Mesenchymal stem cell (in vitro differentiated cells and primary cell): ENCODE measurements around the gene DLK2.

Experiments used
- DNase-seq: peaks from one replicate; pipeline ENCODE4 v3.0.0-alpha.2; 2013
- H2AFZ ChIP-seq: one replicate; pipeline ENCODE4 v1.6.1; 2013; ENCODE audit warnings: low read depth, mild to moderate bottlenecking, control low read depth, inconsistent platforms, low read length, moderate library complexity
- H2AK5ac ChIP-seq: 2 replicates; pipeline ENCODE4 v1.6.1; 2013; ENCODE audit warnings: low read length, moderate library complexity, mild to moderate bottlenecking, inconsistent platforms; ENCODE audit not compliant: severe bottlenecking
- H2BK120ac ChIP-seq: one replicate; pipeline ENCODE4 v1.6.1; 2013; ENCODE audit warnings: low read depth, mild to moderate bottlenecking, inconsistent platforms, low read length, moderate library complexity
- H2BK12ac ChIP-seq, 2 experiments: one replicate each; pipeline ENCODE4 v1.6.1; 2013; ENCODE audit warnings: inconsistent platforms in 2 of 2, low read length in 2 of 2, mild to moderate bottlenecking in 2 of 2, moderate library complexity in 2 of 2, control low read depth in 1 of 2
- H2BK15ac ChIP-seq: one replicate; pipeline ENCODE4 v1.6.1; 2013; ENCODE audit warnings: mild to moderate bottlenecking, low read depth, inconsistent platforms; ENCODE audit not compliant: poor library complexity, severe bottlenecking
- H2BK5ac ChIP-seq: 2 replicates; pipeline ENCODE4 v1.6.1; 2013; ENCODE audit warnings: low read depth, mild to moderate bottlenecking, low read length, control low read depth, inconsistent platforms; ENCODE audit not compliant: poor library complexity, severe bottlenecking
- H3K14ac ChIP-seq, 2 experiments: one replicate each; pipeline ENCODE4 v1.6.1; 2013; ENCODE audit warnings: inconsistent platforms in 2 of 2, low read length in 2 of 2, control low read depth in 1 of 2, mild to moderate bottlenecking in 1 of 2, moderate library complexity in 1 of 2
- H3K18ac ChIP-seq, 2 experiments: one replicate each; pipeline ENCODE4 v1.6.1; 2013; ENCODE audit warnings: inconsistent platforms in 2 of 2, low read length in 2 of 2, control low read depth in 1 of 2, low read depth in 1 of 2, mild to moderate bottlenecking in 1 of 2
- H3K23ac ChIP-seq, 2 experiments: one replicate each; pipeline ENCODE4 v1.6.1; 2013; ENCODE audit warnings: inconsistent platforms in 2 of 2, low read length in 2 of 2, mild to moderate bottlenecking in 2 of 2, moderate library complexity in 2 of 2, control low read depth in 1 of 2
- H3K27ac ChIP-seq: 2 replicates; pipeline ENCODE4 v1.5.1; 2013; ENCODE audit warnings: mild to moderate bottlenecking, moderate library complexity, low read length, control low read depth, inconsistent platforms; ENCODE audit not compliant: poor library complexity, severe bottlenecking
- H3K27me3 ChIP-seq, 2 experiments: 2 replicates each; pipeline versions ENCODE4 v1.6.1 to v1.7.0; 2013; ENCODE audit warnings: low read length in 2 of 2, mild to moderate bottlenecking in 2 of 2, moderate library complexity in 2 of 2, control low read depth in 1 of 2, inconsistent platforms in 1 of 2; ENCODE audit not compliant: control insufficient read depth in 1 of 2, insufficient read depth in 1 of 2
- H3K36me3 ChIP-seq, 2 experiments: 2 replicates each; pipeline versions ENCODE4 v1.6.1 to v1.7.0; 2013; ENCODE audit warnings: low read length in 2 of 2, control low read depth in 1 of 2, inconsistent platforms in 1 of 2, low read depth in 1 of 2, mild to moderate bottlenecking in 1 of 2; ENCODE audit not compliant: insufficient read depth in 2 of 2, control insufficient read depth in 1 of 2
- H3K4ac ChIP-seq, 2 experiments: one replicate each; pipeline ENCODE4 v1.6.1; 2013; ENCODE audit warnings: inconsistent platforms in 2 of 2, low read length in 2 of 2, mild to moderate bottlenecking in 2 of 2, moderate library complexity in 2 of 2, control low read depth in 1 of 2, low read depth in 1 of 2
- H3K4me1 ChIP-seq: 2 replicates; pipeline ENCODE4 v1.6.1; 2013; ENCODE audit warnings: low read depth, low read length, control low read depth; ENCODE audit not compliant: control insufficient read depth, insufficient read depth
- H3K4me2 ChIP-seq: 2 replicates; pipeline ENCODE4 v1.6.1; 2013; ENCODE audit warnings: low read length, mild to moderate bottlenecking, inconsistent platforms; ENCODE audit not compliant: poor library complexity, severe bottlenecking
- H3K4me3 ChIP-seq, 2 experiments: 2 replicates each; pipeline versions ENCODE4 v1.5.1 to v1.7.0; 2013; ENCODE audit warnings: low read length in 2 of 2, mild to moderate bottlenecking in 2 of 2, control low read depth in 1 of 2, low read depth in 1 of 2; ENCODE audit not compliant: insufficient read depth in 1 of 2
- H3K79me1 ChIP-seq: replicated peaks from 2 replicates; pipeline ENCODE4 v1.6.1; 2013; ENCODE audit warnings: mild to moderate bottlenecking, control low read depth, low read length, inconsistent platforms; ENCODE audit not compliant: poor library complexity, severe bottlenecking
- H3K9ac ChIP-seq: 2 replicates; pipeline ENCODE4 v1.7.0; 2013; ENCODE audit warnings: mild to moderate bottlenecking, low read length, moderate library complexity
- H3K9me3 ChIP-seq: 2 replicates; pipeline ENCODE4 v1.7.0; 2013; ENCODE audit warnings: mild to moderate bottlenecking, low read length; ENCODE audit not compliant: control insufficient read depth
- H4K8ac ChIP-seq: one replicate; pipeline ENCODE4 v1.6.1; 2013; ENCODE audit warnings: inconsistent platforms, mild to moderate bottlenecking, low read length, moderate library complexity
- H4K91ac ChIP-seq: one replicate; pipeline ENCODE4 v1.6.1; 2013; ENCODE audit warnings: mild to moderate bottlenecking, low read length, inconsistent platforms
- WGBS: methylation state at CpG from one replicate; pipeline ENCODE4 v1.1.7; 2013; ENCODE audit warnings: mixed read lengths; 5-methylcytosine and 5-hydroxymethylcytosine counted together

The DLK2 gene

GRCh38 chr6:43434001-43434840, 21.1 kb downstream of the DLK2 start:
- H3K27me3 ChIP-seq, result no peaks in the 10 kb centered on the region
- H2BK5ac ChIP-seq, result no peak overlapping the region
- peaks cover 23% of the 10 kb centered on the region for H3K79me1 ChIP-seq
- H3K14ac ChIP-seq, result no peak overlapping the region
- H3K4me2 ChIP-seq, result no peak overlapping the region
- no peak overlapping the region for H3K4me3 ChIP-seq
- no peak overlapping the region for H3K23ac ChIP-seq
- H4K91ac ChIP-seq, result no peak overlapping the region
- no peak overlapping the region for H2BK120ac ChIP-seq
- H3K36me3 ChIP-seq, result peaks cover 43 to 67% of the 10 kb centered on the region in 2 experiments
- no peak overlapping the region for H3K9ac ChIP-seq
- H3K4me1 ChIP-seq, result peaks cover 16% of the 10 kb centered on the region
- DNase-seq, result no peak
- 94% methylated on average over 12 of the region's 15 CpGs for WGBS
- H2AK5ac ChIP-seq, result no peak overlapping the region
- H3K27ac ChIP-seq, result no peak overlapping the region
- no peak overlapping the region for H3K18ac ChIP-seq
- no peak overlapping the region for H4K8ac ChIP-seq
- H2AFZ ChIP-seq, result no peak overlapping the region
- H2BK15ac ChIP-seq, result no peak overlapping the region
- no peaks in the 10 kb centered on the region for H3K9me3 ChIP-seq
- no peak overlapping the region for H2BK12ac ChIP-seq
- H3K4ac ChIP-seq, result no peak overlapping the region

GRCh38 chr6:43433148-43433547, 22.2 kb downstream of the DLK2 start:
- WGBS, result 86% methylated on average over 8 of the region's 8 CpGs
- Histone ChIP-seq H2AK5ac (no peak overlapping the region), H3K23ac (no peak overlapping the region)

GRCh38 chr6:43432009-43432945, 23.1 kb downstream of the DLK2 start:
- Histone ChIP-seq H3K4me1 (peaks cover 16% of the 10 kb centered on the region), H2BK5ac (no peak overlapping the region), H2BK15ac (no peak overlapping the region), H2AFZ (no peak overlapping the region), H2BK12ac (no peak overlapping the region), H3K23ac (no peak overlapping the region), H3K36me3 (peaks cover 34 to 48% of the 10 kb centered on the region in 2 experiments), H2BK120ac (no peak overlapping the region), H3K79me1 (peaks cover 23% of the 10 kb centered on the region), H4K91ac (peak overlapping the region; percentile 58), H2AK5ac (no peak overlapping the region), H3K9ac (no peak overlapping the region), H3K4me2 (no peak overlapping the region), H3K18ac (no peak overlapping the region), H3K14ac (no peak overlapping the region), H3K27me3 (no peaks in the 10 kb centered on the region), H3K27ac (no peak overlapping the region), H3K4ac (no peak overlapping the region), H3K9me3 (no peaks in the 10 kb centered on the region), H3K4me3 (no peak overlapping the region), H4K8ac (peak overlapping the region; percentile 36)
- 98% methylated on average over 18 of the region's 19 CpGs for WGBS
- no peak for DNase-seq

More at GRCh38 chr6:43433148-43433547, 22.2 kb downstream of the DLK2 start:
- Histone ChIP-seq H3K9me3 (no peaks in the 10 kb centered on the region), H2BK12ac (no peak overlapping the region), H3K4me2 (no peak overlapping the region), H2BK5ac (no peak overlapping the region), H3K18ac (no peak overlapping the region), H3K27me3 (no peaks in the 10 kb centered on the region), H2AFZ (no peak overlapping the region), H4K91ac (no peak overlapping the region), H2BK15ac (no peak overlapping the region), H3K27ac (no peak overlapping the region), H4K8ac (no peak overlapping the region), H3K4me3 (no peak overlapping the region), H3K36me3 (peaks cover 34 to 56% of the 10 kb centered on the region in 2 experiments), H3K4me1 (peaks cover 16% of the 10 kb centered on the region), H3K9ac (no peak overlapping the region), H2BK120ac (no peak overlapping the region), H3K79me1 (peaks cover 23% of the 10 kb centered on the region), H3K14ac (no peak overlapping the region), H3K4ac (no peak overlapping the region)
- DNase-seq, result no peak

- Histone ChIP-seq H4K91ac (no peak overlapping the region), H2BK5ac (no peak overlapping the region), H3K9ac (peak overlapping the region; percentile 93), H2BK120ac (no peak overlapping the region), H3K4me1 (peaks cover 8% of the 10 kb centered on the region), H3K4me3 (peak overlapping the region in 1 of 2 experiments; percentile 95), H3K36me3 (peaks cover 22 to 24% of the 10 kb centered on the region in 2 experiments), H2AFZ (no peak overlapping the region), H3K9me3 (no peaks in the 10 kb centered on the region), H2BK12ac (no peak overlapping the region), H3K27ac (no peak overlapping the region), H3K18ac (no peak overlapping the region), H2AK5ac (no peak overlapping the region), H3K23ac (no peak overlapping the region), H4K8ac (no peak overlapping the region), H3K27me3 (no peaks in the 10 kb centered on the region), H2BK15ac (no peak overlapping the region), H3K79me1 (peaks cover 23% of the 10 kb centered on the region), H3K4me2 (no peak overlapping the region), H3K4ac (no peak overlapping the region), H3K14ac (no peak overlapping the region)
- 93% methylated on average over 2 of the region's 3 CpGs for WGBS
- DNase-seq, result peak; percentile 32
Observed at GRCh38 chr6:43428874-43429273, 26.5 kb downstream of the DLK2 start.
